ENCODE measurements around the gene TOM1L2. TPM values are rescaled to one million over a fixed set of nuclear protein-coding genes. Genes with fewer than 3 reads are reported as not detected.
A peak's percentile ranks its signal among the peaks of the same experiment; 100 is the strongest.

The TOM1L2 gene
- total and polyA plus RNA-seq, 2 donors (not counting 1 experiment from before 2014, with no cell fraction given): 33.9 to 35.9 TPM

GRCh38 chr17:17960500-17961030 lies 11.6 kb downstream of the TOM1L2 start:
- H3K27ac ChIP-seq (ENCODE audit: insufficient read depth, low read length): peak overlapping the region; percentile 69
- no peak overlapping the region for H2AFZ ChIP-seq (ENCODE audit: low read length)
- DNase-seq (ENCODE audit: low read depth in 2 of 2): no peak
- H3K4me2 ChIP-seq (ENCODE audit: extremely low read depth, insufficient read depth, low read length): peak overlapping the region; percentile 87
- no peak overlapping the region for H3K9ac ChIP-seq (ENCODE audit: insufficient read depth, low read length)
- H3K4me3 ChIP-seq (replicated peaks in 1 of 4; ENCODE audit: control extremely low read depth in 1 of 4, insufficient read depth in 1 of 4, low read depth in 3 of 4, low read length in 4 of 4): no peak overlapping the region
- no peaks in the 10 kb centered on the region for H3K36me3 ChIP-seq (ENCODE audit: control insufficient read depth, insufficient read depth, low read length)
- no peaks in the 10 kb centered on the region for H3K27me3 ChIP-seq (ENCODE audit: control insufficient read depth, insufficient read depth, low read length)
- H3K79me2 ChIP-seq (ENCODE audit: control insufficient read depth, insufficient read depth, low read length): peaks cover 71% of the 10 kb centered on the region
- no peak for TF ChIP-seq EZH2 (IDR thresholded peaks at IDR 0.05; ENCODE audit: low read length, missing control alignments)
- no peak for TF ChIP-seq CTCF (conservative IDR thresholded peaks at IDR 0.05 in 1 of 2, IDR thresholded peaks at IDR 0.05 in 1 of 2; ENCODE audit: low read depth in 1 of 2, low read length in 2 of 2)
- peaks cover 18% of the 10 kb centered on the region for H3K4me1 ChIP-seq (ENCODE audit: control insufficient read depth, extremely low read depth, insufficient read depth, low read length)
- H3K9me3 ChIP-seq (ENCODE audit: control insufficient read depth, insufficient read depth, low read depth, low read length): no peaks in the 10 kb centered on the region
- no peaks in the 10 kb centered on the region for H4K20me1 ChIP-seq (ENCODE audit: control insufficient read depth, extremely low read depth, insufficient read depth, low read length)

- H2AFZ ChIP-seq (ENCODE audit: low read length): no peak overlapping the region
- H3K79me2 ChIP-seq (ENCODE audit: control insufficient read depth, insufficient read depth, low read length): peaks cover 68% of the 10 kb centered on the region
Observed at GRCh38 chr17:17959520-17960361, 12.5 kb downstream of the TOM1L2 start.

More at GRCh38 chr17:17959520-17960361, 12.5 kb downstream of the TOM1L2 start:
- Histone ChIP-seq H3K4me3 (replicated peaks in 1 of 4; ENCODE audit: control extremely low read depth in 1 of 4, insufficient read depth in 1 of 4, low read depth in 3 of 4, low read length in 4 of 4) (peak overlapping the region; percentile 9 to 54 (median 30)), H3K9me3 (ENCODE audit: control insufficient read depth, insufficient read depth, low read depth, low read length) (no peaks in the 10 kb centered on the region), H3K4me2 (ENCODE audit: extremely low read depth, insufficient read depth, low read length) (peak overlapping the region; percentile 87), H3K36me3 (ENCODE audit: control insufficient read depth, insufficient read depth, low read length) (no peaks in the 10 kb centered on the region), H3K27ac (ENCODE audit: insufficient read depth, low read length) (peak overlapping the region; percentile 69), H3K4me1 (ENCODE audit: control insufficient read depth, extremely low read depth, insufficient read depth, low read length) (peaks cover 18% of the 10 kb centered on the region), H4K20me1 (ENCODE audit: control insufficient read depth, extremely low read depth, insufficient read depth, low read length) (no peaks in the 10 kb centered on the region), H3K27me3 (ENCODE audit: control insufficient read depth, insufficient read depth, low read length) (no peaks in the 10 kb centered on the region), H3K9ac (ENCODE audit: insufficient read depth, low read length) (peak overlapping the region; percentile 45)
- TF ChIP-seq EZH2 (IDR thresholded peaks at IDR 0.05; ENCODE audit: low read length, missing control alignments): no peak
- no peak for TF ChIP-seq CTCF (conservative IDR thresholded peaks at IDR 0.05 in 1 of 2, IDR thresholded peaks at IDR 0.05 in 1 of 2; ENCODE audit: low read depth in 1 of 2, low read length in 2 of 2)
- peak; percentile 67 to 73 for DNase-seq (ENCODE audit: low read depth in 2 of 2)

Measured in fibroblast of lung (primary cell).